Spleen (tissue), 7 donors: ENCODE results near the gene LRRK1.

ENCODE experiments used
- POLR2A ChIP-seq, 3 donors: fragments of 450-650 bp; IDR thresholded peaks; one replicate each; pipeline ENCODE4 v1.5.1; 2017; ENCODE audit warnings: antibody characterized with exemption in 3 of 3, mild to moderate bottlenecking in 1 of 3
- TF ChIP-seq, protein P1 (sequence below), 11 experiments: fragments of 200-600 bp in 7 of 11; fragments of 450-650 bp in 4 of 11; sonication (generic) in 4 of 11; IDR thresholded peaks in 8 of 11; conservative IDR thresholded peaks in 3 of 11; 1 replicate in 7 of 11; 2 replicates in 4 of 11; pipeline versions ENCODE4 v1.4.0 to v1.8.0; 2016 to 2021; ENCODE audit warnings: antibody characterized with exemption in 11 of 11, inconsistent platforms in 4 of 11, mild to moderate bottlenecking in 1 of 11
- donor health status: DM: no; HTN: no; CAD: no; lungs with moderate emphysema.
- donor health status: DM: no; HTN: no; CAD: no.
- donor health status: DM: no; HTN: no; CAD: no.

DNA sequence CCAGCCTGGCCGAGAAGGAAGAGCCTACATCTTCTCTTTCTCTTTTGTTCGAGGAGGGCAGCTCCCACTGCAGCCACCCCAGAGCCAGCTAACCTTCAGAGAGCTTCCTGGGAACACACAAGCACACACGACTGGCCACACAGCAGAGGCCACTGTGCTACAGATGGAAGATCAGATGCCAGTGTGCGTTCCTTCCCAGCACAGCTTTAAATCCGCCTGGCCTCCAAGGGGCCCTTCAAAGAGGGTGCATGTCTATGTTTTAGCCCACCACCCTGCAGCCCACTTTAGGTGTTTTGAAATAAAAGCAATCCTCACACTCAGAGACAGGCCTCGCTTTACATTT lies 27.2 kb upstream of the LRRK1 start:
- TF ChIP-seq, protein P1, sequence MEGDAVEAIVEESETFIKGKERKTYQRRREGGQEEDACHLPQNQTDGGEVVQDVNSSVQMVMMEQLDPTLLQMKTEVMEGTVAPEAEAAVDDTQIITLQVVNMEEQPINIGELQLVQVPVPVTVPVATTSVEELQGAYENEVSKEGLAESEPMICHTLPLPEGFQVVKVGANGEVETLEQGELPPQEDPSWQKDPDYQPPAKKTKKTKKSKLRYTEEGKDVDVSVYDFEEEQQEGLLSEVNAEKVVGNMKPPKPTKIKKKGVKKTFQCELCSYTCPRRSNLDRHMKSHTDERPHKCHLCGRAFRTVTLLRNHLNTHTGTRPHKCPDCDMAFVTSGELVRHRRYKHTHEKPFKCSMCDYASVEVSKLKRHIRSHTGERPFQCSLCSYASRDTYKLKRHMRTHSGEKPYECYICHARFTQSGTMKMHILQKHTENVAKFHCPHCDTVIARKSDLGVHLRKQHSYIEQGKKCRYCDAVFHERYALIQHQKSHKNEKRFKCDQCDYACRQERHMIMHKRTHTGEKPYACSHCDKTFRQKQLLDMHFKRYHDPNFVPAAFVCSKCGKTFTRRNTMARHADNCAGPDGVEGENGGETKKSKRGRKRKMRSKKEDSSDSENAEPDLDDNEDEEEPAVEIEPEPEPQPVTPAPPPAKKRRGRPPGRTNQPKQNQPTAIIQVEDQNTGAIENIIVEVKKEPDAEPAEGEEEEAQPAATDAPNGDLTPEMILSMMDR (IDR thresholded peaks at IDR 0.05 in 8 of 11, conservative IDR thresholded peaks at IDR 0.05 in 3 of 11): no peak
- no peak for TF ChIP-seq POLR2A (IDR thresholded peaks at IDR 0.05)
